GM19455 (cell line): ENCODE measurements around the gene MPDZ.
"Not testable (repeated sequence)": the region's sequence is repeated elsewhere in the genome, so short reads cannot be mapped to it uniquely, and the experiment has no call there.

Experiments
- ATAC-seq: cut with Tn5 transposase; IDR thresholded peaks from one replicate; pipeline ENCODE4 v1.9.1; 2021; ENCODE audit not compliant: unreplicated experiment

Gene MPDZ

GRCh38 chr9:13266167-13266566, 13.3 kb downstream of the MPDZ start:
- no peak for ATAC-seq

- no peak for ATAC-seq
Measured at GRCh38 chr9:13264788-13265187, 14.7 kb downstream of the MPDZ start.

GRCh38 chr9:13263511-13263910, 16.0 kb downstream of the MPDZ start:
- no peak for ATAC-seq

- ATAC-seq, result no peak
Measured at GRCh38 chr9:13252852-13253251, 26.6 kb downstream of the MPDZ start.

- no peak for ATAC-seq
Measured at GRCh38 chr9:13244181-13244580, 35.3 kb downstream of the MPDZ start.

GRCh38 chr9:13241283-13241682, 38.2 kb downstream of the MPDZ start:
- no peak for ATAC-seq

- no peak for ATAC-seq
Measured at GRCh38 chr9:13239660-13240059, 39.8 kb downstream of the MPDZ start.

- no peak for ATAC-seq
Measured at GRCh38 chr9:13239208-13239607, 40.3 kb downstream of the MPDZ start.

- no peak for ATAC-seq
Measured at GRCh38 chr9:13234932-13235331, 44.6 kb downstream of the MPDZ start.

GRCh38 chr9:13228431-13228830, 51.1 kb downstream of the MPDZ start:
- no peak for ATAC-seq

GRCh38 chr9:13224366-13224765, 55.1 kb downstream of the MPDZ start:
- no peak for ATAC-seq

- not testable (repeated sequence) for ATAC-seq
Measured at GRCh38 chr9:13222733-13223132, 56.8 kb downstream of the MPDZ start.

GRCh38 chr9:13221741-13222140, 57.8 kb downstream of the MPDZ start:
- ATAC-seq, result no peak

GRCh38 chr9:13220837-13221236, 58.7 kb downstream of the MPDZ start:
- ATAC-seq, result no peak

GRCh38 chr9:13215791-13216554, 63.5 kb downstream of the MPDZ start:
- no peak for ATAC-seq

- ATAC-seq, result no peak
Measured at GRCh38 chr9:13213998-13214397, 65.5 kb downstream of the MPDZ start.

GRCh38 chr9:13213337-13213736, 66.2 kb downstream of the MPDZ start:
- no peak for ATAC-seq

GRCh38 chr9:13210306-13210705, 69.2 kb downstream of the MPDZ start:
- ATAC-seq, result no peak

GRCh38 chr9:13209498-13209897, 70.0 kb downstream of the MPDZ start:
- ATAC-seq, result no peak

GRCh38 chr9:13205824-13206223, 73.7 kb downstream of the MPDZ start:
- no peak for ATAC-seq

- no peak for ATAC-seq
Measured at GRCh38 chr9:13190040-13190439, 89.5 kb downstream of the MPDZ start.

- no peak for ATAC-seq
Measured at GRCh38 chr9:13189362-13189761, 90.1 kb downstream of the MPDZ start.

- ATAC-seq, result no peak
Measured at GRCh38 chr9:13186774-13187173, 92.7 kb downstream of the MPDZ start.
